GM21723 (cell line): ENCODE data around the gene SPCS2.
"Not testable (repeated sequence)": the region's sequence is repeated elsewhere in the genome, so short reads cannot be mapped to it uniquely, and the experiment has no call there.

ENCODE experiments used
- ATAC-seq: cut with Tn5 transposase; IDR thresholded peaks from one replicate; pipeline ENCODE4 v1.9.1; 2021; ENCODE audit warnings: mild to moderate bottlenecking, moderate library complexity; ENCODE audit not compliant: unreplicated experiment

The SPCS2 gene

GRCh38 chr11:74992852-74993251 lies 43.8 kb downstream of the SPCS2 start:
- no peak for ATAC-seq

GRCh38 chr11:75000975-75001354 lies 51.9 kb downstream of the SPCS2 start:
- no peak for ATAC-seq

- ATAC-seq = no peak
Observed at GRCh38 chr11:75001686-75002085, 52.6 kb downstream of the SPCS2 start.

- no peak for ATAC-seq
Observed at GRCh38 chr11:75002516-75002915, 53.5 kb downstream of the SPCS2 start.

DNA sequence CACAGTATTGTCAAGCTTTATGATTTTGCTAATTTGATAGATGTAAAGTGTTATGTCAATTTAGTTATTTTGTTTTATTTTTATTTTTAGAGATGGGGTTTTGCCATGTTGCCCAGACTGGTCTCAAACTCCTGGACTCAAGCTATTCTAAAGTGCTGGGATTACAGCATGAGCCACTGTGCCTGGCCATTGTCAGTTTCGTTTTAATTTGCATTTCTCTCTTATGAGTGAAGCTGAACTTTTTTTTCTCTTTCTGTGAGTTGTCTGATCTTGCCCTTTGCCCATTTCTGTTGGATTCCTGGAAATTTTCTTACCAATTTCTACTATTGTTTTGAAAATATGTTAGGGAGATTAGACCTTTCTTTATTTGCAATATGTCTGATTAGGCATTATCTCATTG lies 55.1 kb downstream of the SPCS2 start:
- ATAC-seq = no peak

DNA sequence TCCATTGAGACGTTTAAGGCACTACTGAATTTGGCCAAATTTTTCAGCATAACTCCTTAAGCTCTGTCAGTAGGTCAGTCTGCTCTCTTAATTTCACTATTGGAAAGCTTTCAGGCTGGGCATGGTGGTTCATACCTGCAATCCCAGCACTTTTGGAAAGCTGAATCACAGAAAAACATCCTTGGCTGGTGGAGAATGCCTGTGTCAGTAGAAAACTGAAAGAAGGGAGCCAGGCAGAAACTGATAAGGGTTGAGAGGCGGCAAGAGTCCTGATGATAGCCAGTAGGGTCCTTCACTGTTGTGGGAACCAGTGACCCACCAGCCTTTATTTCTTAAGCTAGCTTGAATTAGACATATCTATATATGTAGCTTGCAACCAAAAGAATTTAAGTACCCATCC lies 62.3 kb downstream of the SPCS2 start:
- no peak for ATAC-seq

DNA sequence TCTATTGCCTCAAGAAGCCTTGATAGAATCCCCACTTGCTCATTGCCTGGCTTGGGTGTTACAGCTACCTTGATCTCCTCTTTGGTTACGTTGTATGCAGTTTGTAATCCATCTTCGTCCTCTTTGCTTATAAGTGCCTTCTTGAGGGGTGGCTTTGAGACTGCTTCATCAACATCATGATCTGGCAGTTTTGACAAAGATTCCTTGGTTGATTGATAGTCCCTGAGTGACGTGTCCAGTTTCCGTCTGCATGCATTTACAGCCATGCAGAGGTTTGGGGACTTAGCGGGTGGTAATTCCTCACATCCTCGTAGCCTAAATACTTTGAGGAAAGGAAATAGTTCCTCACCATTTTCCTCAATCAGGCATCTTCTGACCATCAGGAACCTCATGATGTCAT lies 62.8 kb downstream of the SPCS2 start:
- ATAC-seq = no peak

GRCh38 chr11:75013051-75013450 lies 64.0 kb downstream of the SPCS2 start:
- no peak for ATAC-seq

- ATAC-seq = no peak
Observed at GRCh38 chr11:75014129-75014528, 65.1 kb downstream of the SPCS2 start.

DNA sequence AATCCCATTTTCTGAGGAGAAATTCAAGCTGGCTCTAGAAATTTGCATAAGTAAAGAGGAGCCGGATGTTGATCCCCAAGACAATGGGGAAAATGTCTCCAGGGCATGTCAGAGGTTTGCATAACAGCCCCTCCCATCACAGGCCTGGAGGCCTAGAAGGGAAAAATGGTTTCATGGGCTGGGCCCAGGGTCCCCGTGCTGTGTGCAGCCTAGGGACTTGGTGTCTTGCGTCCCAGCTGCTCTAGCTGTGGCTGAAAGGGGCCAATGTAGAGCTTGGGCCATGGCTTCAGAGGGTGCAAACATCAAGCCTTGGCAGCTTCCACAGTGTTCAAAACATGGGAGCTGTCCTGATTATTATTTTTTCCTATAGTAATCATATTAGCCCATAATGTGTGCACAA lies 70.1 kb downstream of the SPCS2 start:
- not testable (repeated sequence) for ATAC-seq

GRCh38 chr11:75020328-75020727 lies 71.3 kb downstream of the SPCS2 start:
- ATAC-seq = not testable (repeated sequence)

- ATAC-seq = no peak
Observed at GRCh38 chr11:75022296-75022695, 73.2 kb downstream of the SPCS2 start.

- ATAC-seq = no peak
Observed at GRCh38 chr11:75022759-75023396, 73.8 kb downstream of the SPCS2 start.

DNA sequence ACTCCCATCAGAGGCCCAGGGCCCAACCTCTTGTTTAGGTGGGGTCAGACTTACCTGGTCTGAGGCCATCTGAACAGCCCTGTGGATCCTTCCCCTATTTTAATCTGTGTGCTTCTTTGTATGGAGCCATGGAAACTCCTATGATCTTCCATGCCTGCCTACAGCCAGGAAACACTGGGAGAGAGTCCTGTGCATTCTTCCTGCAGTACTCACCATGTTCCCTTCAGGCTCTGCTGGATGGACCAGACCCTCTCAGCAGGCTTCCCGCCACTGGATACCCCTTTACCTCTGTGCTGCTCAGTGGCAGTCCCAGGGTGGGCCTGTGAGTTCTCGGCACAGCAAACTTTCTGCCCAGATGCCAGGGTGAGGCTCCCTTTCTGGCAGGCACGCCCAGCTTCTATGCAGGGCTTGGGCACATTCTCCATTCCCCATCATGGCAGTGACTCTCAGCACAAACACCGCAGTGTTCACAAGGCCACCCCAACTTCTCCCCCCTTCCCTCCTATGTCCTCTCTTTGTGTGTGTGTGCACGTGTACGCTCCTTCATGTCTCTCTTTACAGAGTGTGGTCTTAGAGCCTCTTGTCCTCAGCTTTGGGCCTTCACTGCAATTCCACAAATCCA lies 74.5 kb downstream of the SPCS2 start:
- ATAC-seq = no peak

GRCh38 chr11:75024068-75024449 lies 75.0 kb downstream of the SPCS2 start:
- ATAC-seq = no peak

DNA sequence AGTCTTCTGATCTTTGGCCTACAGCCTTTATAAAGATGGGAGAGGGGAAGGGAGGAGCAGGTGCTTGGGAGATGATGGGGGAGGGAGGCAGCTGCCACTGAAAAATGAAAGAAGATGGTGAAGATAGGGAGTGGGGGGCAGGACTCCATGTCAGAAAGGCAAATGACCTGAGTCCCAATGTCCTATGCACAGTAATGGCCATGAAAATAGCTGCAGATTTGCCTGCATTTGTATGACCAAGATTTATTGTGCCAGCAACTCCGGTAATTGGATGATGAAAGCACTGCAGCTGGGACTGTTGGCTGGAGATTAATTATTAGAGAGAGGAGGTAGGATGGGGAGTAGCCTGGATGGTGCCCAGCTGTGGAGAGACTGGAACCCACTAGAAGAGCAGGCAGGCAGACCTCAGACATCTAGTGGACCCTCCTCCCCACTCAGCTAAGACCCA lies 75.7 kb downstream of the SPCS2 start:
- ATAC-seq = no peak

- no peak for ATAC-seq
Observed at GRCh38 chr11:75025561-75025960, 76.5 kb downstream of the SPCS2 start.

DNA sequence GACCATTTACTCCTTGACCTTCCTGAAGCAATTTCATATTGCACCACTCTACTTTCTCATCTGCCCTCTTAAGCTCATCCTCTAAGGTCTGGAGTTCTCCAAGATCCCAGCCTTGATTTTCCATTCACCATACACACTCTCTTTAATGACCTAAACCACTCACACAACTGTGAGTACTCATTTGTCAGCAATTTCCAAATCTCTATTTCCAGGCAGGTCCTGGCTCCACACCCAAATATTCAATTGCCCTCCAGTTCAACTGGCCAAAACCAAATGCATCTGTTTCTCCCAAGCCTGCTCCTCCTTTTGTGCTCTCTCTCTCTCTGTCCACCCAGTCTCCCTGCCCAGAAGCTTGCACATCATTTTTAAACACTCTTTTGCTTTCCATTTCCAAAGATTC lies 79.3 kb downstream of the SPCS2 start:
- no peak for ATAC-seq
